GM19395 (cell line): ENCODE data around the gene BBLN.

Experiments used
- ATAC-seq: cut with Tn5 transposase; IDR thresholded peaks from one replicate; pipeline ENCODE4 v1.9.1; 2021; ENCODE audit warnings: mild to moderate bottlenecking, moderate library complexity; ENCODE audit not compliant: unreplicated experiment

BBLN gene

DNA sequence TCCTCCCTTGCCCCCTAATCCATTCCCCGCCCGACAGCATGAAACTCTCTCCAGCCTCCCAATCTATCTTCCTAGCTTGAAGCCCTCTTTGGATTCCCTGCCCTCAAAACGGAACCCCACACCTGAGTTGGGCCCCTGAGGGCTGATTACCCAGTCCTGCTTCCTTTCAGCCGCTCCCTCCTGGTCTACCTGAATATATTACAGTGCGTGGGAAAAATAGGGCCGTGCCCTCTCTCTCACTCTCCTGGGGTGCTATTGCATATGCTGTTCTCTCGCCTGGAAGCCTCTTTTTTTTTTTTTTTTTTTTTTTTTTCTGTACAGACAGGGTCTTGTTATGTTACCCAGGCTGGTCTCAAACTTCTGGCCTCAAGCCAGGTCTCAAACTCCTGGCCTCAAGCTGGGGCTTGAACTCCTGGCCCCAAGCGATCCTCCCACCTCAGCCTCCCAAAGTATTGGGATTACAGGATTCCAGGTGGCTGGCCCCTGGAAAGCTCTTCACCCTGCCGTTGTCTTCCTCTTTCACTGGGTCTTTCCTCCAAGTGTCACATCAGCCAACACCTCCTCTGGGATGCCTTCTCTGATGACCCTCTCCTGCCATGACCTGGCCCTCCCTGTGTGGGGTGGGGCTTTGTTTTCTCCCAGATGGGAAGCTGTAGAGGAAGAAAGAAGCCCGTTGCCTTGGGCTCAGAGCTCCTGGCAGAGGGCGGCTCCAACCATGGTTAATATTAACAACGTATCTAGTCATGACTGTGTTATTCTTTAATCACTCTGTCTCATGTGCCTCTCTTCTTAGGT lies 51.3 kb downstream of the BBLN start:
- ATAC-seq, result no peak

GRCh38 chr9:128211981-128212281 lies 51.9 kb downstream of the BBLN start:
- no peak for ATAC-seq
